ENCODE measurements around the gene RAB9B.
"Not testable (repeated sequence)": the region's sequence is repeated elsewhere in the genome, so short reads cannot be mapped to it uniquely, and the experiment has no call there.

DNA sequence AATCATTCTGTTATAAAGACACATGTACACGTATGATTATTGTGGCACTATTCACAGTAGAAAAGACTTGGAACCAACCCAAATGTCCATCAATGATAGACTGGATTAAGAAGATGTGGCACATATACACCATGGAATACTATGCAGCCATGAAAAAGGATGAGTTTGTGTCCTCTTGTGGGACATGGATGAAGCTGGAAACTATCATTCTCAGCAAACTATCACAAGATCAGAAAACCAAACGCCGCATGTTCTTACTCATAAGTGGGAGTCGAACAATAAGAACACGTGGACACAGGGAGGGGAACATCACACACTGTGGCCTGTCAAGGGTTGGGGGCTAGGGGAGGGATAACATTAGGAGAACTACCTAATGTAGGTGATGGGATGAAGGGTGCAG is 15.0 kb downstream of the RAB9B start:
- TF ChIP-seq, protein P1, sequence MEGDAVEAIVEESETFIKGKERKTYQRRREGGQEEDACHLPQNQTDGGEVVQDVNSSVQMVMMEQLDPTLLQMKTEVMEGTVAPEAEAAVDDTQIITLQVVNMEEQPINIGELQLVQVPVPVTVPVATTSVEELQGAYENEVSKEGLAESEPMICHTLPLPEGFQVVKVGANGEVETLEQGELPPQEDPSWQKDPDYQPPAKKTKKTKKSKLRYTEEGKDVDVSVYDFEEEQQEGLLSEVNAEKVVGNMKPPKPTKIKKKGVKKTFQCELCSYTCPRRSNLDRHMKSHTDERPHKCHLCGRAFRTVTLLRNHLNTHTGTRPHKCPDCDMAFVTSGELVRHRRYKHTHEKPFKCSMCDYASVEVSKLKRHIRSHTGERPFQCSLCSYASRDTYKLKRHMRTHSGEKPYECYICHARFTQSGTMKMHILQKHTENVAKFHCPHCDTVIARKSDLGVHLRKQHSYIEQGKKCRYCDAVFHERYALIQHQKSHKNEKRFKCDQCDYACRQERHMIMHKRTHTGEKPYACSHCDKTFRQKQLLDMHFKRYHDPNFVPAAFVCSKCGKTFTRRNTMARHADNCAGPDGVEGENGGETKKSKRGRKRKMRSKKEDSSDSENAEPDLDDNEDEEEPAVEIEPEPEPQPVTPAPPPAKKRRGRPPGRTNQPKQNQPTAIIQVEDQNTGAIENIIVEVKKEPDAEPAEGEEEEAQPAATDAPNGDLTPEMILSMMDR (IDR thresholded peaks at IDR 0.05; ENCODE audit: low read depth, low read length, poor library complexity, severe bottlenecking) = not testable (repeated sequence)
- not testable (repeated sequence) for TF ChIP-seq EZH2phosphoT487 (IDR thresholded peaks at IDR 0.05; ENCODE audit: borderline replicate concordance, low read length)

Data from DOHH2 (cell line).